Endodermal cell (in vitro differentiated cells): ENCODE results near the gene SLC16A2. TPM values are rescaled to one million over a fixed set of nuclear protein-coding genes. Genes with fewer than 3 reads are reported as not detected.

Source experiments
- DNase-seq: peaks from one replicate; pipeline ENCODE4 v3.0.0-alpha.2; 2017
- H3K27ac ChIP-seq: 2 replicates; pipeline ENCODE4 v1.5.1; 2013; ENCODE audit warnings: mild to moderate bottlenecking, low read depth, low read length, moderate library complexity
- H3K27me3 ChIP-seq: 2 replicates; pipeline ENCODE4 v1.6.1; 2013; ENCODE audit warnings: mild to moderate bottlenecking, low read length, moderate library complexity; ENCODE audit not compliant: insufficient read depth, control insufficient read depth, poor library complexity, severe bottlenecking
- H3K36me3 ChIP-seq: 2 replicates; pipeline ENCODE4 v1.7.0; 2013; ENCODE audit warnings: mild to moderate bottlenecking, low read length, moderate library complexity; ENCODE audit not compliant: control insufficient read depth, insufficient read depth
- H3K4me1 ChIP-seq: one replicate; pipeline ENCODE4 v1.7.0; 2013; ENCODE audit warnings: low read length; ENCODE audit not compliant: control insufficient read depth, insufficient read depth
- H3K4me3 ChIP-seq: 2 replicates; pipeline ENCODE4 v1.5.1; 2013; ENCODE audit warnings: mild to moderate bottlenecking, low read length, moderate library complexity
- H3K9ac ChIP-seq: 2 replicates; pipeline ENCODE4 v1.6.1; 2013; ENCODE audit warnings: mild to moderate bottlenecking, low read length, moderate library complexity; ENCODE audit not compliant: poor library complexity, severe bottlenecking; ENCODE audit errors: extremely low read depth
- H3K9me3 ChIP-seq: 2 replicates; pipeline ENCODE4 v1.6.1; 2013; ENCODE audit warnings: mild to moderate bottlenecking, low read length, moderate library complexity; ENCODE audit not compliant: control insufficient read depth
- H3K27ac Mint-ChIP-seq: 2 replicates; pipeline ENCODE4 v1.8.0; 2020; ENCODE audit warnings: mixed read lengths
- H3K27me3 Mint-ChIP-seq: 2 replicates; pipeline ENCODE4 v1.8.0; 2021; ENCODE audit warnings: mild to moderate bottlenecking, mixed read lengths; ENCODE audit not compliant: insufficient read depth
- H3K36me3 Mint-ChIP-seq: 2 replicates; pipeline ENCODE4 v1.8.0; 2020; ENCODE audit warnings: low read depth, mixed read lengths
- H3K4me1 Mint-ChIP-seq: 2 replicates; pipeline ENCODE4 v1.8.0; 2020; ENCODE audit warnings: mixed read lengths
- H3K4me3 Mint-ChIP-seq: 2 replicates; pipeline ENCODE4 v1.8.0; 2020; ENCODE audit warnings: mild to moderate bottlenecking, moderate library complexity, mixed read lengths
- H3K9me3 Mint-ChIP-seq: 2 replicates; pipeline ENCODE4 v1.8.0; 2020; ENCODE audit warnings: mild to moderate bottlenecking, mixed read lengths
- CTCF ChIP-seq: fragments of 200-600 bp; sonication (generic); conservative IDR thresholded peaks from 2 replicates; pipeline ENCODE4 v1.5.0; 2021; ENCODE audit warnings: antibody characterized with exemption, mild to moderate bottlenecking
- WGBS, 2 experiments: methylation state at CpG; one replicate each; pipeline versions ENCODE4 v1.1.5 to v1.1.7; 2013; ENCODE audit warnings: missing lambda C conversion rate in 2 of 2, mixed read lengths in 1 of 2; ENCODE audit not compliant: insufficient coverage in 1 of 2, insufficient read length in 1 of 2; 5-methylcytosine and 5-hydroxymethylcytosine counted together
- total RNA-seq, 2 donors: library from RNA; stranded (reverse); fragmentation: NEBNext Ultra II Directional in 1 of 2; extraction: Animal tissue kit (Norgen Biotek cat#: 25700) in 1 of 2; gene quantifications; 2 replicates in 1 of 2; 3 replicates in 1 of 2; pipeline ENCODE4 v1.2.1, GENCODE V29; 2021

SLC16A2 gene
- total RNA-seq, 2 donors from 2014 or later, result 9.1 to 11.6 TPM

- Mint-ChIP-seq H3K27ac (no peak overlapping the region), H3K36me3 (no peaks in the 10 kb centered on the region), H3K9me3 (peaks cover 36% of the 10 kb centered on the region), H3K27me3 (no peaks in the 10 kb centered on the region), H3K4me3 (no peak overlapping the region), H3K4me1 (no peaks in the 10 kb centered on the region)
- Histone ChIP-seq H3K9ac (no peak overlapping the region), H3K4me1 (no peaks in the 10 kb centered on the region), H3K4me3 (no peak overlapping the region), H3K27me3 (no peaks in the 10 kb centered on the region), H3K9me3 (no peaks in the 10 kb centered on the region), H3K27ac (no peak overlapping the region), H3K36me3 (no peaks in the 10 kb centered on the region)
- TF ChIP-seq CTCF, result no peak
- no peak for DNase-seq
- WGBS, 2 experiments, result no CpG with 5 or more reads among the region's 2 CpGs
Measured at GRCh38 chrX:74557378-74557777, 136.1 kb downstream of the SLC16A2 start.

GRCh38 chrX:74578137-74578536 lies 156.8 kb downstream of the SLC16A2 start:
- Mint-ChIP-seq H3K9me3 (peaks cover 41% of the 10 kb centered on the region), H3K36me3 (no peaks in the 10 kb centered on the region), H3K4me3 (no peak overlapping the region), H3K27ac (no peak overlapping the region), H3K27me3 (no peaks in the 10 kb centered on the region), H3K4me1 (no peaks in the 10 kb centered on the region)
- Histone ChIP-seq H3K27ac (no peak overlapping the region), H3K4me3 (no peak overlapping the region), H3K9ac (no peak overlapping the region), H3K27me3 (no peaks in the 10 kb centered on the region), H3K4me1 (no peaks in the 10 kb centered on the region), H3K36me3 (peaks cover 3% of the 10 kb centered on the region), H3K9me3 (no peaks in the 10 kb centered on the region)
- 96% methylated on average over 3 of the region's 3 CpGs; no CpG with 5 or more reads in 1 of the 2 experiments for WGBS, 2 experiments
- TF ChIP-seq CTCF, result no peak
- DNase-seq, result no peak

GRCh38 chrX:74579597-74580198 lies 158.4 kb downstream of the SLC16A2 start:
- Mint-ChIP-seq H3K36me3 (peaks cover 2% of the 10 kb centered on the region), H3K9me3 (peaks cover 35% of the 10 kb centered on the region), H3K4me3 (no peak overlapping the region), H3K4me1 (no peaks in the 10 kb centered on the region), H3K27ac (no peak overlapping the region), H3K27me3 (no peaks in the 10 kb centered on the region)
- WGBS, 2 experiments, result 94 to 100% methylated on average over 2 to 3 of the region's 3 CpGs
- Histone ChIP-seq H3K27me3 (no peaks in the 10 kb centered on the region), H3K36me3 (peaks cover 3% of the 10 kb centered on the region), H3K9me3 (no peaks in the 10 kb centered on the region), H3K27ac (no peak overlapping the region), H3K9ac (no peak overlapping the region), H3K4me1 (no peaks in the 10 kb centered on the region), H3K4me3 (no peak overlapping the region)
- DNase-seq, result no peak
- no peak for TF ChIP-seq CTCF

Other genes with a start within 250 kb of the SLC16A2 start
- not detected for gene ZCCHC13, start 117.3 kb upstream of the SLC16A2 start, total RNA-seq
- gene RLIM, start 193.1 kb downstream of the SLC16A2 start, total RNA-seq, result 10 to 100 TPM; 33.4 to 44.5 TPM